ENCODE results near the gene MTRF1. TPM values are rescaled to one million over a fixed set of nuclear protein-coding genes. Genes with fewer than 3 reads are reported as not detected.

The MTRF1 gene
- polyA plus RNA-seq, 2 of the 4 experiments (the other 2 are of a cell fraction) = 9.1 to 16.1 TPM

- CTCF ChIA-PET = interaction anchor here (0.6 to 1.2 kb wide), 6 partner anchors 8 to 219 kb away, joined by 3 to 4 read pairs (median 3); no protein-coding TSS in a partner anchor
- FAIRE-seq = no peak
- H3K4me2 ChIP-seq = peak overlapping the region; percentile 43
These were observed 10.6 kb upstream of the MTRF1 start for GRCh38 chr13:41273831-41274441.

GRCh38 chr13:41271456-41272285, 8.3 kb upstream of the MTRF1 start:
- FAIRE-seq = no peak
- TF ChIP-seq HOXB13 (CRISPR knock-in tag; IDR thresholded peaks at IDR 0.05; ENCODE audit: low read depth) (no peak), REST (IDR thresholded peaks at IDR 0.05) (no peak), FOXS1 (CRISPR knock-in tag; IDR thresholded peaks at IDR 0.05) (no peak), HOXB5 (CRISPR knock-in tag; IDR thresholded peaks at IDR 0.05) (no peak), CTCF (IDR thresholded peaks at IDR 0.05) (no peak), HDAC2 (IDR thresholded peaks at IDR 0.05) (no peak)
- 0 out of 3 replicates have a peak, but pooled peaks cover 3% of the 10 kb centered on the region for H3K4me1 ChIP-seq
- no peak for DNase-seq (ENCODE audit: low read depth in 1 of 2, low spot score in 1 of 2)
- ChIA-PET POLR2A (no interaction called here), CTCF (no interaction called here)
- no peak overlapping the region for H3K4me2 ChIP-seq
- peaks cover 17% of the 10 kb centered on the region; the same call in 2 of the 3 replicates for H3K9me3 ChIP-seq
- no peak overlapping the region for H3K27ac ChIP-seq
- no peak overlapping the region for H3K4me3 ChIP-seq
- 52% methylated on average over 6 of the region's 6 CpGs for WGBS (ENCODE audit: missing lambda C conversion rate)
- ATAC-seq = no peak

More at GRCh38 chr13:41273831-41274441, 10.6 kb upstream of the MTRF1 start:
- Histone ChIP-seq H3K27ac (no peak overlapping the region), H3K4me3 (no peak overlapping the region), H3K4me1 (0 out of 3 replicates have a peak, but pooled peaks cover 3% of the 10 kb centered on the region), H3K9me3 (peaks cover 5% of the 10 kb centered on the region; the same call in 2 of the 3 replicates)
- DNase-seq (ENCODE audit: low read depth in 1 of 2, low spot score in 1 of 2) = peak in 1 of 2 experiments; percentile 9
- no peak for TF ChIP-seq TFCP2L1 (CRISPR knock-in tag; IDR thresholded peaks at IDR 0.05)
- no peak for ATAC-seq
- 61% methylated on average over 3 of the region's 3 CpGs for WGBS (ENCODE audit: missing lambda C conversion rate)
- POLR2A ChIA-PET = no interaction called here

GRCh38 chr13:41268764-41269163, 5.4 kb upstream of the MTRF1 start:
- POLR2A ChIA-PET = no interaction called here
- FAIRE-seq = no peak
- CTCF ChIA-PET = interaction anchor here (0.6 kb wide), 1 partner anchor 207 kb away, joined by 3 read pairs; no protein-coding TSS in a partner anchor
- H3K9me3 ChIP-seq = peaks cover 17% of the 10 kb centered on the region; the same call in 2 of the 3 replicates
- no peak for ATAC-seq
- H3K4me2 ChIP-seq = no peak overlapping the region
- 22% methylated on average over 1 of the region's 1 CpG for WGBS (ENCODE audit: missing lambda C conversion rate)
- H3K27ac ChIP-seq = no peak overlapping the region
- no peak overlapping the region for H3K4me3 ChIP-seq
- TF ChIP-seq USF2 (IDR thresholded peaks at IDR 0.05) (no peak), ZFP36 (IDR thresholded peaks at IDR 0.05; ENCODE audit: borderline replicate concordance, partially characterized antibody) (peak; percentile 95)
- peak in 1 of 2 experiments; percentile 56 for DNase-seq (ENCODE audit: low read depth in 1 of 2, low spot score in 1 of 2)
- H3K4me1 ChIP-seq = 0 out of 3 replicates have a peak, but pooled peaks cover under 1% of the 10 kb centered on the region

- Histone ChIP-seq H3K9me3 (peaks cover 17% of the 10 kb centered on the region; the same call in 2 of the 3 replicates), H3K27ac (no peak overlapping the region), H3K4me3 (no peak overlapping the region), H3K4me2 (no peak overlapping the region), H3K4me1 (no peaks in the 10 kb centered on the region)
- POLR2A ChIA-PET = no interaction called here
- no peak for FAIRE-seq
- CTCF ChIA-PET = interaction anchor here (0.9 kb wide), 1 partner anchor 213 kb away, joined by 3 read pairs; no protein-coding TSS in a partner anchor
- DNase-seq (ENCODE audit: low read depth in 1 of 2, low spot score in 1 of 2) = no peak
- no peak for ATAC-seq
- TF ChIP-seq CBX2 (IDR thresholded peaks at IDR 0.05; ENCODE audit: borderline replicate concordance, low read depth) (no peak), JUNB (IDR thresholded peaks at IDR 0.05) (no peak), GATA3 (IDR thresholded peaks at IDR 0.05; ENCODE audit: borderline replicate concordance) (no peak), FOXS1 (CRISPR knock-in tag; IDR thresholded peaks at IDR 0.05) (no peak), REST (IDR thresholded peaks at IDR 0.05) (no peak), EHF (CRISPR knock-in tag; IDR thresholded peaks at IDR 0.05) (no peak), KDM1A (IDR thresholded peaks at IDR 0.05; ENCODE audit: low read depth) (no peak), SREBF2 (IDR thresholded peaks at IDR 0.05) (no peak), ZFP36 (IDR thresholded peaks at IDR 0.05; ENCODE audit: borderline replicate concordance, partially characterized antibody) (no peak), USF2 (IDR thresholded peaks at IDR 0.05) (no peak), TFCP2L1 (CRISPR knock-in tag; IDR thresholded peaks at IDR 0.05) (no peak)
These were observed 3.7 kb upstream of the MTRF1 start for GRCh38 chr13:41267106-41267505.
